Measurements from ENCODE around the gene COL18A1.

Gene COL18A1

DNA sequence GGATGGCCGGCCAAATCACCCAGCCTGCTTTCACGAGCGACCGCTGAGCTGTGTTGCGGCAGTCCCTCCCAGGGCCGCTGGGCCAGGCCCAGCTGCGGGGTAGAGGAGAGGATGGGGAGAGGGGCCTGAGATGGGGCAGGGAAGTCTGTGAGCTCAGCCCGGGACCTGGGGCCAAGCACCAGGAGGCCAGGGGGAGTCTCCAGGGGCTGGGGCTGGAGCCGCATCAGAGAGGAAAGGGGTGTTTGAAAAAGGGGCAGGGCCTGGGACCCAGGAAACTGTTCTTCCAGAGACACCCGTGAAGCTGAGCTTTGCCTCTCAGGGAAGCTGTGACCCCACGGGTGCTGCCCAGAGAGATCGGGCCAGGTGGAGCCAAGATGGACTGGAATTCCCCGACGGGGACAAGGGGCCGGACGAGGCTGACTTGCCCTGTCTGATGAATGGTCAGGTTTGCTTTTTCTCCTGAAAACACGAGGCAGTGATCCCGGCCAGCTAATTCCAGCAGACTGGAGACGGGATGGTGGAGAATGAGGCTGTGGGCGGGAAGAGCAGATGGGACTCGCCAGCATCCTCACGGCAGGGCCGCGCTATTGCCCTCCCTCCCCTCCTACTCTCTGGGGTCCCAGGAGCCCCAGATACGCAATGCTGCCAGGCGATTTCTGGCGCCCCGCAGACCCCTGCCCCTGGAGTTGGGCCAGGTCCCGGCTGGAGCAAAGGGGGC, 40.3 kb upstream of the COL18A1 start:
- ATAC-seq (ENCODE audit: low read depth): no peak

DNA sequence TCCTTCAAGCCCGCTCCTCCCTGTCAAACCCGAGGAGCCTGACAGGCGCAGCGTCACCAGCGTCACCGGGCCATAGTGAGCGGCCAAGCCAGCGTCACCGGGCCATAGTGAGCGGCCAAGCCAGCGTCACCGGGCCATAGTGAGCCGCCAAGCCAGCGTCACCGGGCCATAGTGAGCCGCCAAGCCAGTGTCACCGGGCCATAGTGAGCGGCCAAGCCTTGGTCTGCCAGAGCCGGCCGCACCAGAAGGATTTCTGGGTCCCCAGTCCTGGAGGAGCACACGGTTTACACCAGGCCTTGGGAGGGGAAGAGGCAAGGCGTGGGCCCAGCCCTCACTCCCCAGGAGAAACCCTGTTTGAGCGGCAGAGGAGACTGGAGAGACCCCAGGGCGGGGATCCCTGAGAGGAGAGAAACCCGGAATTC, 39.8 kb upstream of the COL18A1 start:
- DNase-seq (ENCODE audit: low spot score) (no peak), ATAC-seq (ENCODE audit: low read depth) (no peak)
- TF ChIP-seq, protein P1, sequence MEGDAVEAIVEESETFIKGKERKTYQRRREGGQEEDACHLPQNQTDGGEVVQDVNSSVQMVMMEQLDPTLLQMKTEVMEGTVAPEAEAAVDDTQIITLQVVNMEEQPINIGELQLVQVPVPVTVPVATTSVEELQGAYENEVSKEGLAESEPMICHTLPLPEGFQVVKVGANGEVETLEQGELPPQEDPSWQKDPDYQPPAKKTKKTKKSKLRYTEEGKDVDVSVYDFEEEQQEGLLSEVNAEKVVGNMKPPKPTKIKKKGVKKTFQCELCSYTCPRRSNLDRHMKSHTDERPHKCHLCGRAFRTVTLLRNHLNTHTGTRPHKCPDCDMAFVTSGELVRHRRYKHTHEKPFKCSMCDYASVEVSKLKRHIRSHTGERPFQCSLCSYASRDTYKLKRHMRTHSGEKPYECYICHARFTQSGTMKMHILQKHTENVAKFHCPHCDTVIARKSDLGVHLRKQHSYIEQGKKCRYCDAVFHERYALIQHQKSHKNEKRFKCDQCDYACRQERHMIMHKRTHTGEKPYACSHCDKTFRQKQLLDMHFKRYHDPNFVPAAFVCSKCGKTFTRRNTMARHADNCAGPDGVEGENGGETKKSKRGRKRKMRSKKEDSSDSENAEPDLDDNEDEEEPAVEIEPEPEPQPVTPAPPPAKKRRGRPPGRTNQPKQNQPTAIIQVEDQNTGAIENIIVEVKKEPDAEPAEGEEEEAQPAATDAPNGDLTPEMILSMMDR (IDR thresholded peaks at IDR 0.05; ENCODE audit: poor library complexity, severe bottlenecking): no peak
- Histone ChIP-seq H3K4me1 (ENCODE audit: insufficient read depth, poor library complexity, severe bottlenecking) (peaks cover 16% of the 10 kb centered on the region), H3K27ac (ENCODE audit: poor library complexity, severe bottlenecking) (peak overlapping the region; percentile 93), H3K9me3 (ENCODE audit: severe bottlenecking) (no peaks in the 10 kb centered on the region), H3K4me3 (ENCODE audit: severe bottlenecking) (no peak overlapping the region), H3K27me3 (ENCODE audit: insufficient read depth, poor library complexity, severe bottlenecking) (no peaks in the 10 kb centered on the region), H3K36me3 (ENCODE audit: low read depth) (no peaks in the 10 kb centered on the region)

More for the DNA sequence above, 40.3 kb upstream of the COL18A1 start:
- peaks cover 16% of the 10 kb centered on the region for H3K4me1 ChIP-seq (ENCODE audit: insufficient read depth, poor library complexity, severe bottlenecking)
- no peaks in the 10 kb centered on the region for H3K9me3 ChIP-seq (ENCODE audit: severe bottlenecking)
- H3K4me3 ChIP-seq (ENCODE audit: severe bottlenecking): no peak overlapping the region
- TF ChIP-seq, protein P1 (IDR thresholded peaks at IDR 0.05; ENCODE audit: poor library complexity, severe bottlenecking): no peak
- H3K36me3 ChIP-seq (ENCODE audit: low read depth): no peaks in the 10 kb centered on the region
- DNase-seq (ENCODE audit: low spot score): no peak
- no peaks in the 10 kb centered on the region for H3K27me3 ChIP-seq (ENCODE audit: insufficient read depth, poor library complexity, severe bottlenecking)
- peak overlapping the region; percentile 93 for H3K27ac ChIP-seq (ENCODE audit: poor library complexity, severe bottlenecking)

DNA sequence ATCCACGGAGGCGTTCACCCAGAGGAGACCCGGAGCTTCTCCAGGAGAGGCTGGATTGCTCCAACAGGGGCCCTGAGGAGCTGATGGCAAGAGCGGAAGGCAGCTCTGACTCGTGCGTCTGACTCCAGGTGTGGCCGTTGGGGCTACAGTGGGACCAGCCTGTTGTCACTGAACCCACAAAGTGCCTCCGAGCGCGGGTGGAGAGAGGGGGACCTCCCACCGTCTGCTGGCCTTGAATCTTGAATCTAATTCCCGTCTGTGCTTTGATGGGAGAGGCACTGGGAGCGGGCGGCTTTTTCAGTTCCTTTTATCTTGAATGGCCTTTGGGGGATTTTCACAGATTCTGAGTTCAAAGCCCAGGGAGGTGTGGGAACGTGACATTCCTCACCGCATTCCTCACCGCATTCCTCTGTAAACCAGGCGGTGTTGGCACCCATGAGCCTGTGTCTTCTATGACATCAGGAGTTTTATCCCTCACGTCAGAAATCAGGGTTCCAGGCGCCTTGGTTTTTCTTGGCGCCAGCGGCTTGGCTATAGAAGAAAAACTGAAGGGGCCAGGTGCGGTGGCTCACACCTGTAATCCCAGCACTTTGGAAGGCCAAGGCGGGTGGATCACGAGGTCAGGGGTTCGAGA, 39.2 kb upstream of the COL18A1 start:
- DNase-seq (ENCODE audit: low spot score): no peak
- no peaks in the 10 kb centered on the region for H3K36me3 ChIP-seq (ENCODE audit: low read depth)
- H3K27me3 ChIP-seq (ENCODE audit: insufficient read depth, poor library complexity, severe bottlenecking): no peaks in the 10 kb centered on the region
- no peaks in the 10 kb centered on the region for H3K9me3 ChIP-seq (ENCODE audit: severe bottlenecking)
- peak overlapping the region; percentile 93 for H3K27ac ChIP-seq (ENCODE audit: poor library complexity, severe bottlenecking)
- H3K4me3 ChIP-seq (ENCODE audit: severe bottlenecking): no peak overlapping the region
- peaks cover 16% of the 10 kb centered on the region for H3K4me1 ChIP-seq (ENCODE audit: insufficient read depth, poor library complexity, severe bottlenecking)
- TF ChIP-seq, protein P1 (IDR thresholded peaks at IDR 0.05; ENCODE audit: poor library complexity, severe bottlenecking): no peak
- ATAC-seq (ENCODE audit: low read depth): no peak

DNA sequence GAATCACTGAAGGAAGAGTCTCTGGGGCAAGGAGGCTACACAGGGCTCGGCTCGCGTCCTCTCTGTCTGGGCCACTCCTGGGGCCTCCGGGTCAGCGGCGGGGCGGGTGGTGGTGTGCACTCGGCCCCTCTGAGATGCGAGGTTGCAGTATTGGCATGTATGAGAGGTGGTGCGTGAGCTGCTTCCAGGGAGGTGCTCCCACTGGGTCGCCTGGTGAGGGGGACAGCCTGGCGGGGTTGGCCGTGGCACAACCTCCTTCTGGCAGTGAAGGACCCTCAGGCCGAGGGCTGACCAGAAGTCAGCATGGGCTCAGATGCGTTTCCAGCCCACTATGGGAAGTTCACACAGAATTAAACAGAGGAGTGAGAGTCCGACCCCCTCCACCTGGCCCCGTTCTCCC, 38.5 kb upstream of the COL18A1 start:
- H3K27ac ChIP-seq (ENCODE audit: poor library complexity, severe bottlenecking): no peak overlapping the region
- H3K9me3 ChIP-seq (ENCODE audit: severe bottlenecking): no peaks in the 10 kb centered on the region
- H3K4me1 ChIP-seq (ENCODE audit: insufficient read depth, poor library complexity, severe bottlenecking): peaks cover 16% of the 10 kb centered on the region
- H3K4me3 ChIP-seq (ENCODE audit: severe bottlenecking): no peak overlapping the region
- no peaks in the 10 kb centered on the region for H3K36me3 ChIP-seq (ENCODE audit: low read depth)
- no peaks in the 10 kb centered on the region for H3K27me3 ChIP-seq (ENCODE audit: insufficient read depth, poor library complexity, severe bottlenecking)
- ATAC-seq (ENCODE audit: low read depth) (no peak), DNase-seq (ENCODE audit: low spot score) (no peak)
- TF ChIP-seq, protein P1 (IDR thresholded peaks at IDR 0.05; ENCODE audit: poor library complexity, severe bottlenecking): no peak

DNA sequence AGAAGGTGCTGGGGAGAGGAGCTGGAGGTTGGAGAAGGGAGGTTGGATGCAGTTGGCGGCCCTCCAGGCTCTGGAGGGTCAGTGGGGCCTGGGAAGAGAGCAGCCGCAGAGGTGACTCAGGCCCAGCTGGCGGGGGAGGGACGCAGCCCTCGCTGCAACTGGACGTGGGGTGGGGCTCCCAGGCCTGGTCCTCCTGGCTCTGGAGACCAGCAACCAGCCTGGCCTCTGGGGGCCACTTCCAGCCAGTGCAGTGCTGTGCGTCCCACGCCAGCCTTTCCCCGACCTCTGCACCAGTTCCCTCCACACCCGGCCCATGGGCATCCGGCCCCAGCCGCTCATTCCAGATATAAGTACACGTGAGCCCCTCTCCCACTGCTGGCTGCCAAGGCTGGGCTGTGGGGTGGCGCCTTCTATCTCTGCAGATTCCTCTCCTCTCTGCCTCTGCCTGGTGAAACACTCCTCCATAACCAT, 38.0 kb upstream of the COL18A1 start:
- no peak overlapping the region for H3K27ac ChIP-seq (ENCODE audit: poor library complexity, severe bottlenecking)
- ATAC-seq (ENCODE audit: low read depth) (peak; percentile 36; the same call in 2 of the 3 replicates), DNase-seq (ENCODE audit: low spot score) (no peak)

More for the DNA sequence above, 38.0 kb upstream of the COL18A1 start:
- Histone ChIP-seq H3K9me3 (ENCODE audit: severe bottlenecking) (no peaks in the 10 kb centered on the region), H3K36me3 (ENCODE audit: low read depth) (no peaks in the 10 kb centered on the region), H3K4me3 (ENCODE audit: severe bottlenecking) (no peak overlapping the region), H3K4me1 (ENCODE audit: insufficient read depth, poor library complexity, severe bottlenecking) (peaks cover 16% of the 10 kb centered on the region), H3K27me3 (ENCODE audit: insufficient read depth, poor library complexity, severe bottlenecking) (no peaks in the 10 kb centered on the region)
- TF ChIP-seq, protein P1 (IDR thresholded peaks at IDR 0.05; ENCODE audit: poor library complexity, severe bottlenecking): no peak
